HG03521 (cell line): ENCODE measurements around the gene JUNB.
"Not testable (repeated sequence)": the region's sequence is repeated elsewhere in the genome, so short reads cannot be mapped to it uniquely, and the experiment has no call there.

Source experiments
- ATAC-seq: cut with Tn5 transposase; IDR thresholded peaks from one replicate; pipeline ENCODE4 v1.9.1; 2021; ENCODE audit warnings: mild to moderate bottlenecking, moderate library complexity; ENCODE audit not compliant: unreplicated experiment

JUNB gene

GRCh38 chr19:12802267-12803106, 11.2 kb downstream of the JUNB start:
- no peak for ATAC-seq

- no peak for ATAC-seq
Measured at GRCh38 chr19:12804051-12804450, 12.8 kb downstream of the JUNB start.

DNA sequence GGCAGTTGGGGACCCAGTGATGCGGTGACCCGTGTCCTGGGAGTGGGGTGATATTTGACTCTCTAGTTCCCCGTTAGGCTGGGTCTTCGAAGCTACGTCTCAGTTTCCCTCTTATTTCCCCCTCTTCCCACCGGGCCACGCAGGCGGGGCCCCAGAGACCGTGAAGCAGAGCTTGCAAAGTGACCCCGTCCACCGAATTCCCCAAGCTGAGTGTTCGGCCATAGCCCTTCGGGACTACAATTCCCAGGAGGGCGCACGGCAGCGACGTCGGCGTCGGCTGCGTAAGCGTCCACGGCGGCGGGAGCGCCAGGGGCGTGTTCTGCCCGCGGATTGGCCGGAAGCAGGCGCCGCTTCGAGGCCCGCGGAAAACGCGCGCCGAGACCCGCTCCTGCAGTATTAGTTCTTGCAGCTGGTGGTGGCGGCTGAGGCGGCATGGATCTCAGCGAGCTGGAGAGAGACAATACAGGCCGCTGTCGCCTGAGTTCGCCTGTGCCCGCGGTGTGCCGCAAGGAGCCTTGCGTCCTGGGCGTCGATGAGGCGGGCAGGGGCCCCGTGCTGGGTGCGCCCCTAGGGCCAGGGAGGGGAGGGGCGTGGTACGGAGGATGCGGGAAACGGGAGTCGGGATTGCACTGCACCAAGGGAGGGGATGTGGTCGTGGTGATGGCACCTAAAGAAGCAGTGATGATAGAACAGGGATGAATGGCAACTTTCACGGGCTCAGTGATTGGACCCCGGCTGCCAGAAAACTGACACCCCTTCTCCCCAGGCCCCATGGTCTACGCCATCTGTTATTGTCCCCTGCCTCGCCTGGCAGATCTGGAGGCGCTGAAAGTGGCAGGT, 15.2 kb downstream of the JUNB start, which contains the start of gene RNASEH2A:
TSS of gene RNASEH2A (plus strand) at position 343 of the 840 bp plus-strand sequence. CDS start at position 433, 90 bp downstream.
- ATAC-seq: peak; percentile 78

GRCh38 chr19:12815088-12815487, 23.8 kb downstream of the JUNB start:
- ATAC-seq: no peak

- not testable (repeated sequence) for ATAC-seq
Measured at GRCh38 chr19:12817188-12817587, 25.9 kb downstream of the JUNB start.

- ATAC-seq: not testable (repeated sequence)
Measured at GRCh38 chr19:12817810-12818209, 26.5 kb downstream of the JUNB start.

GRCh38 chr19:12821761-12822160, 30.5 kb downstream of the JUNB start:
- no peak for ATAC-seq

GRCh38 chr19:12825254-12826131, 34.2 kb downstream of the JUNB start:
- ATAC-seq: no peak

DNA sequence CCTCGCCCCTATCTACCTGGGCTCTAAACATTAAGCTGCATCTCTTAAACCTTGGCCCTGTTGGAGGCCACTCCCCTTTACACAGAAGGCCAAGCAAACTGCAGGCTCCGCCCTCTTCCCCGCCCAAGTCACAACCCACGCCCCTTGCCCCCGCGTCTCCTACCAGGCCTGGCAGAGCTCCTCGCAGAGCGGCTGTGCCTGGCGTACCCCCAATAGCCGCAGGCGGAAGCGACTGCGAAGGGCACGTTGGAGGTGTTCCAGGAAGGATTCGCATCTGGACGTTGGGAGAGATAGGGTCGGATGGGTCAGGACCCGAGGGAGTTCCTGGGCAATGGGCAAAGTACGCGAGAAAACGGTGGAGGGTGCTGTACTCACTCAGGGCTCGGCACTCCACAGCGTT, 37.2 kb downstream of the JUNB start:
- ATAC-seq: no peak

DNA sequence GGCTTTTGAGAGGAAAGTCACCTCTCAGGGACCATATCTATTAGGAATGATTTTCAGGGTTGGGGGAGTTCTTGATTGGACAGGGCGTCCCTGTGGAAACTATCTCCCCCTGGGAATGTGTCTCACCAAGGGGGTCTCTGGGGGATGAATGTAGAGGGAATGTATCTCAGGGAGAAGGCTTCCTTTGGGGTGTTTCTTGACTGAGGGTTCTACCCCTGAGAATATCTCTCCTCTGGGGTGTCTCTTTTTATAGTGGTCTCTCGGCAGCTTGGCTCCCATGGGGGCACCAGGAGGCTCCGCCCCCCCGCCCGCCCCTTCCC, 42.1 kb downstream of the JUNB start:
- ATAC-seq: no peak

DNA sequence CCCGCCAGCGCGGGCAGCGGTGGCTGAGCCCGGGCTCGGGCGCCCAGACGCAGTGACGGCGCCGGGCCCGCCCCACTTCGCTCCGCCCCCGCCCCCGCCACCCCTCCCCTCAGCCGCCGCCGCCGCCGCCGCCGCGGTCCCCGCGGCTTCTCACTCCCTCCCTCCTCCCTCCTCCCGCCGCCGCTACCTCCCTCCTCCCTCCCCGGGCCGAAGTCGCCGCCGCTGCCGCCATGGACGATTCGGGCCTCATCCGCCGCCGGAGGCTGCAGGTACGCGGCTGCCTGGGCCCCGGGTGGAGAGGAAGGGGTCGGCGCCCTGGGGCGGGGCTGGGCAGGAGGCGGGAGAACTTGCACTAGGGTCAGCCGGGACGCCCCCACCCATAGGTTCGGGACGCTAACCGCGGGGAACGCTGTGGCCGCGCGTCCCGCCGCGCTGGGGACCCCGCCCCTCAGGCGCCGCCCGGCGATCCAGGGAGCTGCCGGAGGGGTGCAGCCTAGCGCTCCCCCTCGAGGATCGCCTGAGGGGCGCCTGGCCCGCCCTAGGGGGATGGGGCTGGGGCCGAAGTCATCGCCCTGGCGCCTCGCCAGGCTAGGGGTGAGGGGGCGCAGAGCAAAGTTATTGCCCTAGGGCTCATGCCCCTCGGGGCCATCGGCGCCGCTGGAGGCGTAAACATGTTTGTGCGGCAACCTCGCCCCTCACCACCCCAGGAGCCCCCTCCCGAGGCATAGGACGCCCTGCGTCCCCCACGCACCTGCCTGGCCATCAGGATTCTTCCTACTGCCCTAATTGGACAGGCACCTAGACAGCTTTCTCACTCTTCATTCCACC, 42.7 kb downstream of the JUNB start:
- ATAC-seq: no peak

GRCh38 chr19:12834566-12834943, 43.3 kb downstream of the JUNB start, which contains the start of gene RTBDN:
Gene RTBDN (minus strand): TSS chr19:12834579. CDS start chr19:12829979, 4,600 bp downstream.
- no peak for ATAC-seq

DNA sequence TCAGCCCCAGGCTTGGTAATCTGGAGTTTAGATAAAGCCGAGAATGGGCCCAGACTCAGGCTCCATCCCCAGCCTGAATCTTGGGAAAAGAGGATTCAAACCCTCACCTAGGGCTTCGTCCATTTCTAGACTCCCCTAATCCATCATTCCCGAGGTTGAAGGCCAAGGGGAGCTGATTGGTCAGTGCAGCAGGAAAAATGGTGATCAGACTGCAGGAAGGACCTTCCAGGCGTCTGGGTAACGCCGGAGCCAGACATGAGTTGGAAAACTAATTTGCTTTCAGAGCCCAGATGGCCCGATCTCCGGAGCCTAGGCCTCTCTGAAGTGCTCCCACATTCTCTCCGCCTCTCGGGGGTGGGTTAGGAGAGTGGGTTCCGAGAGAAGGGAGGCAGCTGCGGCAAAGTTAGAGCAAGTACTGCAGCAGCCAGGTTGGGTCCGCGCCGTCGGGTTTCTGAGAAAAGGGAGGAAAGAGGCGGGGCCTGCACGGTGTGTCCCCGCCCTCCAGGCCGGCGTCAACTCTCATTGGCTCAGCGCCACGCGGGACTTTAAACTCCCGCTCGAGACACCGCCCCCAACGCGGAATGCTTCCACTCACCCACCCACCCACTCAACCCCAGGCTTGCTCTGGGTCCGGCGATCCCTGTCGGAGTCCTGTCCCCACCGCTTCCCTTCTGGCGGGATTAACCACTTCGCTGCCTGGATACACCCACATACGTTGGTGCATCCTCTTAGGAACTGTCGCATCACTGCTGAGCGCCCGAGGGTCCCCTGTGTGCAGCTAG, 43.9 kb downstream of the JUNB start:
- no peak for ATAC-seq

GRCh38 chr19:12836529-12836863, 45.2 kb downstream of the JUNB start:
- ATAC-seq: no peak

DNA sequence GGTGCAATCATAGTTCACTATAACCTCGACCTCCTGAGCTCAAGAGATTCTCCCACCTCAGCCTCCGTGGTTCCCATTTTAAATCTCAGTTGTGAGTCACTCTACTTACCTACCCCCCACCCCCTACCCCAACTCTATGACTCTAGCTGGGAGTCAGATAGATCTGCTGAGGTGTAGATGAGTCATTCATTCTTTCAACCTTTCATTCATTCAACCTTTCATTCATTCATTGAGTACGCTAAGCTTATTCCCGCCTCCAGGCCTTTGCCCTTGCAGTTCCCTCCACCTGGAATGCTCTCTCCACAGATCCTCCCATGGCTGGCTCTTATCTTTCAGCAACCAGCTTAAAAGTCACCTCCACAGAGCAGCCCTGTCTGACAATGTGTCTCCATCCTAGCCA, 45.9 kb downstream of the JUNB start:
- ATAC-seq: no peak

- ATAC-seq: no peak
Measured at GRCh38 chr19:12838182-12838885, 47.0 kb downstream of the JUNB start, which contains the start of gene MAST1. Gene MAST1 (plus strand): TSS chr19:12838515. CDS start chr19:12838573, 58 bp downstream.

DNA sequence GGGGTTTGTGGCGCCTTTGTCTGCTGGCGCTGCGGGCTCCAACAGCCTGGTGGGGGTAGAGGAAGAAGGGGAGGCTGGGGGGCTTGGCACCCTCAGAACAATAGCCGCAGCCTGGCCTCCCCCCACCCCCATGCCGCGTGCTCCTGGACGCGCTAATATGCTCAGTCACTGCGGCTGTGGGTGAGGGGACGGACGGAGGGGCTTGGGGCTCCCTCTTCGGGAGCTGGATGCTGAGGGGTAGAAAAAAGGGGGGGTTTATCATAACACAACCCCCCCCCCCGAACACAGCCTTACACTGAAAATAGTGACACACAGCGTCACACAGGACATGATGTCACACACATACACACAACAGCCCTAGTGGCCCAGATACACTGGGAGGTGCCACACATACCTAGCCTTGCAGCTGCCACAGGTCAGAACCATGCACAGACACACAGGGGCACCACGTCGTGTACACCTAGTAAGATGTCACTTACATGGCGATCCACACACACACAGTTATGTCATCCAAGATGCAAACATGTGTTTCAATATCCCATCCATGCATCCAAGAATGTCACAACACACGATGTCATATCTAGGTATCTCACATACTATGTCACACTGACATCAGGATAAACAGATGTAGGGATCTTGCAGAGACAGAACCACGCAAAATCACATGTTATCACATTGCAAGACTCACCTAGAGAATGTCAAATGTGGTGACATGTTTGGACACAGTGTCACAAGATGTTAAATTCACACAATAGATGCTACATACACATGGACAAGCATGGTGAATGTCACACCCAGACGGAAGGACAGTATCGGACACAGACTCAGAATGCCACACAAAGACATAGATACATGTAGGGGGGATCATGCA, 47.8 kb downstream of the JUNB start:
- no peak for ATAC-seq
